Neuronal stem cell (in vitro differentiated cells): ENCODE data around the gene MYBBP1A.

Experiments used
- DNase-seq: peaks from one replicate; pipeline ENCODE4 v3.0.0-alpha.2; 2013; ENCODE audit warnings: low spot score
- H2AFZ ChIP-seq: one replicate; pipeline ENCODE4 v1.6.1; 2013; ENCODE audit warnings: mild to moderate bottlenecking, low read length, inconsistent platforms
- H2AK5ac ChIP-seq: 2 replicates; pipeline ENCODE4 v1.6.1; 2013; ENCODE audit warnings: low read depth, mild to moderate bottlenecking, inconsistent platforms, low read length, moderate library complexity, mixed read lengths
- H2BK120ac ChIP-seq: 2 replicates; pipeline ENCODE4 v1.6.1; 2013; ENCODE audit warnings: low read depth, mild to moderate bottlenecking, inconsistent platforms, low read length, moderate library complexity, mixed read lengths
- H2BK12ac ChIP-seq: one replicate; pipeline ENCODE4 v1.6.1; 2013; ENCODE audit warnings: low read length, inconsistent platforms
- H2BK15ac ChIP-seq: 2 replicates; pipeline ENCODE4 v1.6.1; 2013; ENCODE audit warnings: mild to moderate bottlenecking, low read length, inconsistent platforms, mixed read lengths
- H2BK5ac ChIP-seq: one replicate; pipeline ENCODE4 v1.6.1; 2013; ENCODE audit warnings: inconsistent platforms, mild to moderate bottlenecking, low read length, moderate library complexity
- H3K14ac ChIP-seq: one replicate; pipeline ENCODE4 v1.6.1; 2013; ENCODE audit warnings: low read length, inconsistent platforms
- H3K18ac ChIP-seq: 2 replicates; pipeline ENCODE4 v1.6.1; 2013; ENCODE audit warnings: low read length, inconsistent platforms
- H3K23ac ChIP-seq: 2 replicates; pipeline ENCODE4 v1.6.1; 2013; ENCODE audit warnings: low read depth, mild to moderate bottlenecking, mixed read lengths, low read length, inconsistent platforms; ENCODE audit not compliant: poor library complexity
- H3K27ac ChIP-seq: replicated peaks from 3 replicates; pipeline ENCODE4 v1.5.1; 2013; ENCODE audit warnings: low read length, inconsistent platforms
- H3K27me3 ChIP-seq, 3 experiments: 2 replicates each; pipeline ENCODE4 v1.6.1; 2013; ENCODE audit warnings: low read length in 3 of 3, mild to moderate bottlenecking in 2 of 3, inconsistent platforms in 1 of 3, low read depth in 1 of 3, mixed read lengths in 1 of 3, moderate library complexity in 1 of 3; ENCODE audit not compliant: control insufficient read depth in 3 of 3, insufficient read depth in 3 of 3
- H3K36me3 ChIP-seq, 2 donors: replicated peaks in 1 of 2; 2 replicates each; pipeline ENCODE4 v1.6.1; 2013; ENCODE audit warnings: low read length in 2 of 2; ENCODE audit not compliant: control insufficient read depth in 2 of 2, insufficient read depth in 2 of 2
- H3K4ac ChIP-seq: 2 replicates; pipeline ENCODE4 v1.6.1; 2013; ENCODE audit warnings: inconsistent platforms, mild to moderate bottlenecking, low read length, moderate library complexity
- H3K4me1 ChIP-seq, 2 donors: 1 replicate in 1 of 2; 2 replicates in 1 of 2; pipeline ENCODE4 v1.6.1; 2013; ENCODE audit warnings: low read length in 2 of 2, low read depth in 1 of 2; ENCODE audit not compliant: control insufficient read depth in 2 of 2, insufficient read depth in 1 of 2
- H3K4me2 ChIP-seq: one replicate; pipeline ENCODE4 v1.6.1; 2013; ENCODE audit warnings: mild to moderate bottlenecking, low read length, inconsistent platforms; ENCODE audit not compliant: insufficient read depth, poor library complexity, severe bottlenecking
- H3K4me3 ChIP-seq, 2 donors: 2 replicates each; pipeline ENCODE4 v1.5.1; 2013; ENCODE audit warnings: low read length in 2 of 2, mild to moderate bottlenecking in 2 of 2, inconsistent platforms in 1 of 2, moderate library complexity in 1 of 2
- H3K79me1 ChIP-seq: one replicate; pipeline ENCODE4 v1.6.1; 2013; ENCODE audit warnings: low read depth, mild to moderate bottlenecking, inconsistent platforms, low read length, moderate library complexity
- H3K9ac ChIP-seq: one replicate; pipeline ENCODE4 v1.6.1; 2013; ENCODE audit warnings: mild to moderate bottlenecking, low read depth, low read length, inconsistent platforms; ENCODE audit not compliant: poor library complexity
- H3K9me3 ChIP-seq, 2 donors: replicated peaks in 1 of 2; 2 replicates each; pipeline versions ENCODE3 to v1.6.1; 2013; ENCODE audit warnings: low read length in 2 of 2, mild to moderate bottlenecking in 2 of 2, inconsistent platforms in 1 of 2, low read depth in 1 of 2, mixed read lengths in 1 of 2, moderate library complexity in 1 of 2; ENCODE audit not compliant: control insufficient read depth in 2 of 2, insufficient read depth in 1 of 2
- H4K8ac ChIP-seq: one replicate; pipeline ENCODE4 v1.6.1; 2013; ENCODE audit warnings: low read depth, mild to moderate bottlenecking, inconsistent platforms, low read length, moderate library complexity
- H4K91ac ChIP-seq: one replicate; pipeline ENCODE4 v1.6.1; 2013; ENCODE audit warnings: low read length, low read depth, mild to moderate bottlenecking, inconsistent platforms; ENCODE audit not compliant: poor library complexity
- WGBS, 2 donors: extraction: QIAGEN DNeasy Blood & Tissue Kit; methylation state at CpG; one replicate each; pipeline ENCODE4 v1.1.7; 2013; ENCODE audit warnings: missing lambda C conversion rate in 2 of 2, mixed read lengths in 1 of 2; ENCODE audit not compliant: insufficient read length in 2 of 2, insufficient replicate concordance in 1 of 2; ENCODE audit errors: extremely low coverage in 2 of 2; 5-methylcytosine and 5-hydroxymethylcytosine counted together

The MYBBP1A gene

DNA sequence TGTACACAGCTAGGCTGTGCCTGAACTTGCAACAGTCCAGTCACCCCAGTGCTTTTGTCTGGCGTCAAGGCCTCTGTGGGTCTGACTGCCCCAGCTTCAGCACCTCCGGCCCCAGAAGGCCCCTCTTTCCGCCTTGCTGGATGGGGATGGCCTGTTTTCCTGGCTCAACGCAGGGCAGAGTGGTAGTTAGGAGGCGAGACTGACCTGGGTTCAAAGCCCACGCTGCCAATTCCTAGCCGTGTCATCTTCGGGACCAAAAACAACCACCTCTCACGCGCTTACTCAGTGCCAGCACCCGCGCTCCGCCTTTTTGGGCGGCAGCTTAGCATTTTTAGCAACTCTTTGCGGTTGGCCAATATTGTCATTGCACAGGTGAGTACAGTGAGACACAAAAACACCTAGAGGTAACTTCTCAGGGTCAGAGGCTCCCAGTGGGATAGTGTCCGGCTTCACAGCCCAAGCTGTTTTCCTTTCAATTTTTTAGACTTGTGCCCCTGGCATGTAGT is 4.6 kb downstream of the MYBBP1A start:
- H3K4ac ChIP-seq, result no peak overlapping the region
- WGBS, 2 donors, result no CpG with 5 or more reads among the region's 16 CpGs
- H3K9me3 ChIP-seq, result no peaks in the 10 kb centered on the region
- no peaks in the 10 kb centered on the region for H3K27me3 ChIP-seq
- no peak overlapping the region for H2BK12ac ChIP-seq
- no peak overlapping the region for H2BK15ac ChIP-seq
- H3K4me1 ChIP-seq, result peaks cover 6 to 9% of the 10 kb centered on the region in 2 donors
- no peak overlapping the region for H2AK5ac ChIP-seq
- H4K91ac ChIP-seq, result no peak overlapping the region
- H3K79me1 ChIP-seq, result peaks cover 11% of the 10 kb centered on the region
- H3K9ac ChIP-seq, result no peak overlapping the region
- no peak overlapping the region for H3K4me2 ChIP-seq
- H3K23ac ChIP-seq, result no peak overlapping the region
- no peak overlapping the region for H2AFZ ChIP-seq
- no peak overlapping the region for H2BK120ac ChIP-seq
- H2BK5ac ChIP-seq, result no peak overlapping the region
- no peak overlapping the region for H3K14ac ChIP-seq
- no peak overlapping the region for H4K8ac ChIP-seq
- no peak overlapping the region for H3K4me3 ChIP-seq
- peaks cover 47 to 80% of the 10 kb centered on the region in 2 donors for H3K36me3 ChIP-seq
- DNase-seq, result no peak
- H3K18ac ChIP-seq, result no peak overlapping the region
- no peak overlapping the region for H3K27ac ChIP-seq

DNA sequence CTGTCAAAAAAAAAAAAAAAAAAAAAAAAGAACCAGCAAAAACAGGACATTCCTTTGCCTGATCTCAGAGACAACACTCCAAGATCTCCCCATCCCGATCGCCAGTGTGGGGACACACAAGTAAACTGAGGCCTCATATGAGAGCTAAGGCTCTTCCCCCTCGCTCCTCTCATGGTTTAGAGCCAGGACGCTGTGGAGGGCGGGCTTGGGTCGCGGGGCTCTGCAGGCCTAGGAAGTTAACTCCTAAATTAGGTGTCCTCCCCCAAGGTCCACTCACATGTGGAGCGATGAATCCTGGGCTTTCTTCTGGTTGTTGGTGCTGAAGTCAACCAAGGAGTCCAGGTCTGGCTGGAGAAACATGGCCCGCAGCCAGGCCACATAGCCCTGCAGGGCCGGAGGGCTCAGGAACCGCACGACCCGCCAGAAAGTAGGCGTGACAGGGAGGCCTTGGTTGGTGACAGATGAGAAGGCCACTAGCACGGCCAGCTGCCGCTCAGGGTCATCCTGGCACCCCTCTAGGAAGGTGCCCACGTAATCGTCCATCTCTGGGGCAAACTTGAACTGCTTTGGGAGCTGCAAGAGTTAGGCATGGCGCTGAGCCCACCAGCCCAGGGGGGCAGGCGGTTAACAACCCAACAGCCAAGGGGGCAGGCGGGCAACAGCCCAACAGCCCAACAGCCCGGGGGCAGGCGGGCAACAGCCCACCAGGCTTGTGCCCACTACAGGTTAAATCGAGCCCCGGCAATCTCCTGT is 5.2 kb downstream of the MYBBP1A start:
- no peak overlapping the region for H3K23ac ChIP-seq
- H3K79me1 ChIP-seq, result peaks cover 10% of the 10 kb centered on the region
- no peak overlapping the region for H3K4me2 ChIP-seq
- no peaks in the 10 kb centered on the region for H3K9me3 ChIP-seq
- peaks cover 49 to 80% of the 10 kb centered on the region in 2 donors for H3K36me3 ChIP-seq
- H2BK5ac ChIP-seq, result no peak overlapping the region
- no peak overlapping the region for H2BK12ac ChIP-seq
- WGBS, 2 donors, result no CpG with 5 or more reads among the region's 25 CpGs
- no peaks in the 10 kb centered on the region for H3K27me3 ChIP-seq
- H3K4ac ChIP-seq, result no peak overlapping the region
- H3K14ac ChIP-seq, result no peak overlapping the region
- H4K91ac ChIP-seq, result no peak overlapping the region
- H3K9ac ChIP-seq, result no peak overlapping the region
- H3K27ac ChIP-seq, result no peak overlapping the region
- H2BK15ac ChIP-seq, result no peak overlapping the region
- H3K18ac ChIP-seq, result no peak overlapping the region
- no peak overlapping the region for H2BK120ac ChIP-seq
- peaks cover 6 to 9% of the 10 kb centered on the region in 2 donors for H3K4me1 ChIP-seq
- H2AK5ac ChIP-seq, result no peak overlapping the region
- no peak for DNase-seq
- no peak overlapping the region for H3K4me3 ChIP-seq
- no peak overlapping the region for H4K8ac ChIP-seq
- H2AFZ ChIP-seq, result no peak overlapping the region

DNA sequence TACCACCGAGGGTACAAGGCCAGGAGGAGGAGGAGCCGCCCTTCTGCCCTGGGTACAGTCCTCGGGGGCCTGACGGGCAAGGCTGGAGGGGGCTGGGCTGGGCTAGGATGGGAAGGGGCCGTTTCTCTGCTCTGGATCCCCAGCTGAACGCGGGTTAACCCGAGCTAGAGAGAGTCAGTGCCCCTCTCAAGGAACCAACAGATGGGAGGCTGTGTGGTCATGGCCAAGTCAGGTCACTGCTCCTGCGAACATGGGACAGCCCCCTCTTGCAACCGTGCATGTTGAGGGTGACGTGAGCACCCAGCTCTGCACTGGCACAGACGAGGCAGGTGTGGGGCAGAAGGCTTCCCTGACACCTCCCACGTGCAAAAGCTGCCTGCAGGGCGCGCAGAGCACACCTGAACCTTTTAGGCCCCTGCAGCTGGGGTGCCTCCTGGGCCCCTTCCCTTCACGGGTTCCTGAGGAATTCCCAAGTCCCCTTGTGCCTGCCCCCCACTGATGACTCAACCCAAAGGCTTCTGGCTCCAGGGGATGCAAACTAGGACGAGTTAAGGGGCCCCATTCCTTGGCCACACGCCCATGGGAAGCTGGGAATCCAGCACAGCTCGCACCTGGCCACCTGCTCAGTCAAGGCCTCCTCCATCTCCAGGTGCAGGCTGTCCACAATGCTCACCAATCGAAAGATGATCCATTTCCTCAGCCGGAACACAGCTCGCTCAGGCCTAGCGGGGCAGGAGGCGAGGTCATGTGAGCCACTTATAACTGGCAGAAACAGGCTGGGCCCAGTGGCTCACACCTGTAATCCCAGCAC is 6.3 kb downstream of the MYBBP1A start:
- WGBS, 2 donors, result no CpG with 5 or more reads among the region's 24 CpGs

DNA sequence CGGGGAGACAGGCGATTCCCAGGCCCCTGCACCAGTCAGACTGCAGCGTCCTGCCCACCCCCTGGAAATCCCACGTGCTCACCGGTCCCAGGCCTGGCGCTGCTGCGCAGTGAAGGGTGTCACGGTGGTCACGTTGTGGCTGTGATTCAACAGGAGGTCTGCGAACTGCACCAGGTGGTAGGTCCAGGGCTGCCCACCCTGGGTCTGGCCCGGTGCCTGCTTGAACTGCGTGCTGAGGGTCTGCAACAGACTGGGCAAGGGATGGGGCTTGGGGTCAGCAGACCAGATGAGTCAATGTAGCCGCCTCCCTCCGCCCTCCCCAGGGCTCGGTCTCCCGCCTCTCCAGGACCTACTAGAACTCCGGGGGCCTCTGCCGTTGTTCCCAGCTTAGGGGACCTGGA is 7.1 kb downstream of the MYBBP1A start:
- Histone ChIP-seq H2BK5ac (peak overlapping the region; percentile 53), H3K36me3 (peaks cover 53 to 81% of the 10 kb centered on the region in 2 donors), H3K27me3 (no peaks in the 10 kb centered on the region), H4K91ac (no peak overlapping the region), H3K4me3 (no peak overlapping the region), H3K9me3 (no peaks in the 10 kb centered on the region), H3K4me2 (no peak overlapping the region), H2BK15ac (no peak overlapping the region), H3K23ac (no peak overlapping the region), H2BK12ac (no peak overlapping the region), H3K14ac (no peak overlapping the region), H2AFZ (no peak overlapping the region), H2BK120ac (no peak overlapping the region), H3K4ac (no peak overlapping the region), H4K8ac (no peak overlapping the region), H3K9ac (no peak overlapping the region), H2AK5ac (no peak overlapping the region), H3K18ac (no peak overlapping the region), H3K79me1 (peaks cover 7% of the 10 kb centered on the region), H3K4me1 (peaks cover 0 to 3% of the 10 kb centered on the region in 2 donors), H3K27ac (no peak overlapping the region)
- DNase-seq, result no peak
- no CpG with 5 or more reads among the region's 18 CpGs for WGBS, 2 donors

More for the DNA sequence above, 6.3 kb downstream of the MYBBP1A start:
- Histone ChIP-seq H3K79me1 (peaks cover 7% of the 10 kb centered on the region), H3K23ac (peak overlapping the region; percentile 43), H4K8ac (no peak overlapping the region), H2BK5ac (peak overlapping the region; percentile 53), H2BK15ac (no peak overlapping the region), H4K91ac (no peak overlapping the region), H3K4me1 (peaks cover 2 to 3% of the 10 kb centered on the region in 2 donors), H3K18ac (no peak overlapping the region), H3K14ac (peak overlapping the region; percentile 56), H2BK120ac (no peak overlapping the region), H3K4me2 (no peak overlapping the region), H2AK5ac (no peak overlapping the region), H3K4ac (no peak overlapping the region), H3K9ac (no peak overlapping the region), H2BK12ac (no peak overlapping the region), H2AFZ (no peak overlapping the region), H3K27ac (no peak overlapping the region), H3K36me3 (peaks cover 53 to 81% of the 10 kb centered on the region in 2 donors), H3K9me3 (no peaks in the 10 kb centered on the region), H3K27me3 (no peaks in the 10 kb centered on the region), H3K4me3 (no peak overlapping the region)
- no peak for DNase-seq
